Keratinocyte (primary cell): ENCODE measurements around the gene MTMR10. TPM values are rescaled to one million over a fixed set of nuclear protein-coding genes. Genes with fewer than 3 reads are reported as not detected.

Experiments
- DNase-seq: peaks from one replicate; pipeline ENCODE4 v3.0.0-alpha.2; 2011; ENCODE audit warnings: low read depth, missing footprints, low spot score
- FAIRE-seq: peaks from 2 replicates; lab custom pipeline; 2011; peaks lifted over from hg19 to GRCh38; lab: Jason Lieb, UNC
- H2AFZ ChIP-seq: 2 replicates; pipeline ENCODE4 v1.6.0; 2012; ENCODE audit warnings: low read length, control low read depth, inconsistent platforms; ENCODE audit not compliant: control insufficient read depth
- H3K27ac ChIP-seq: 2 replicates; pipeline ENCODE4 v1.5.1; 2011; ENCODE audit warnings: low read length; ENCODE audit not compliant: control insufficient read depth, insufficient read depth
- H3K27me3 ChIP-seq: 3 replicates; pipeline ENCODE4 v1.6.0; 2011; ENCODE audit warnings: low read length; ENCODE audit not compliant: control insufficient read depth, insufficient read depth; ENCODE audit errors: extremely low read depth
- H3K36me3 ChIP-seq, 2 experiments: 2 replicates in 1 of 2; 3 replicates in 1 of 2; pipeline ENCODE4 v1.5.1; 2011; ENCODE audit warnings: low read length in 2 of 2, mild to moderate bottlenecking in 1 of 2; ENCODE audit not compliant: control insufficient read depth in 2 of 2, insufficient read depth in 2 of 2; ENCODE audit errors: extremely low read depth in 1 of 2
- H3K4me1 ChIP-seq: 3 replicates; pipeline ENCODE4 v1.5.1; 2011; ENCODE audit warnings: low read length; ENCODE audit not compliant: control insufficient read depth, insufficient read depth; ENCODE audit errors: extremely low read depth
- H3K4me2 ChIP-seq: 3 replicates; pipeline ENCODE4 v1.6.0; 2011; ENCODE audit warnings: low read depth, low read length; ENCODE audit not compliant: control insufficient read depth, insufficient read depth; ENCODE audit errors: extremely low read depth
- H3K4me3 ChIP-seq, 3 experiments: fragments of 200-600 bp in 1 of 3; sonication (generic) in 1 of 3; 2 replicates in 2 of 3; 3 replicates in 1 of 3; pipeline ENCODE4 v1.5.1; 2011 to 2016; ENCODE audit warnings: low read length in 3 of 3, mild to moderate bottlenecking in 3 of 3, control low read depth in 2 of 3, inconsistent platforms in 1 of 3, low read depth in 1 of 3, mixed read lengths in 1 of 3, mixed run types in 1 of 3, moderate library complexity in 1 of 3; ENCODE audit not compliant: control insufficient read depth in 2 of 3, insufficient read depth in 2 of 3; ENCODE audit errors: extremely low read depth in 1 of 3
- H3K79me2 ChIP-seq: 2 replicates; pipeline ENCODE4 v1.6.0; 2012; ENCODE audit warnings: low read length; ENCODE audit not compliant: control insufficient read depth, insufficient read depth
- H3K9ac ChIP-seq: 3 replicates; pipeline ENCODE4 v1.6.0; 2011; ENCODE audit warnings: low read length; ENCODE audit not compliant: control insufficient read depth, insufficient read depth; ENCODE audit errors: extremely low read depth
- H3K9me1 ChIP-seq: 3 replicates; pipeline ENCODE4 v1.6.0; 2011; ENCODE audit warnings: low read length; ENCODE audit not compliant: control insufficient read depth, insufficient read depth; ENCODE audit errors: extremely low read depth
- H3K9me3 ChIP-seq: 2 replicates; pipeline ENCODE4 v1.5.1; 2012; ENCODE audit warnings: low read depth, low read length; ENCODE audit not compliant: control insufficient read depth
- H4K20me1 ChIP-seq: 3 replicates; pipeline ENCODE4 v1.6.0; 2011; ENCODE audit warnings: low read length; ENCODE audit not compliant: control insufficient read depth, insufficient read depth; ENCODE audit errors: extremely low read depth
- EZH2 ChIP-seq: IDR thresholded peaks from one replicate; pipeline ENCODE4 v1.6.1; 2012; ENCODE audit warnings: inconsistent platforms, mild to moderate bottlenecking, low read length, moderate library complexity
- dilution Hi-C: fragments of 300-500 bp; cut with MboI; formaldehyde crosslinking; loops from one replicate; pipeline ENCODE4 v1.7.0; 2020; ENCODE audit warnings: low sequenced_read_pairs; ENCODE audit not compliant: extremely low pct_ligation_motif_present
- polyA plus RNA-seq, 5 experiments: library from polyadenylated mRNA; depleted of rRNA in 3 of 5; stranded (reverse) in 3 of 5; stranded (forward) in 1 of 5; unstranded in 1 of 5; fragments of >200 nt; gene quantifications; 1 replicate in 1 of 5; 2 replicates in 3 of 5; 3 replicates in 1 of 5; pipeline versions ENCODE4 v1.2.1 to v1.2.3, GENCODE V29; 2011 to 2012; ENCODE audit warnings: missing spikeins in 2 of 5, low read depth in 1 of 5, low replicate concordance in 1 of 5
- TF ChIP-seq, protein P1 (sequence below), 3 experiments: IDR thresholded peaks in 1 of 3; conservative IDR thresholded peaks in 1 of 3; optimal IDR thresholded peaks in 1 of 3; 2 replicates in 2 of 3; 3 replicates in 1 of 3; pipeline versions ENCODE3 to v1.5.1; 2011; ENCODE audit warnings: low read length in 3 of 3, mild to moderate bottlenecking in 3 of 3, moderate library complexity in 2 of 3, control low read depth in 1 of 3, inconsistent platforms in 1 of 3; ENCODE audit not compliant: insufficient read depth in 2 of 3; ENCODE audit errors: extremely low read depth in 1 of 3

The MTMR10 gene
- polyA plus RNA-seq, 1 donor (not counting 4 experiments of a cell fraction or from before 2014, with no cell fraction given): 15.5 TPM

- Histone ChIP-seq H3K4me1 (peaks cover 2% of the 10 kb centered on the region), H4K20me1 (no peaks in the 10 kb centered on the region), H3K79me2 (no peaks in the 10 kb centered on the region), H3K27ac (no peak overlapping the region), H3K9me1 (no peaks in the 10 kb centered on the region), H3K9ac (no peak overlapping the region), H3K9me3 (no peaks in the 10 kb centered on the region), H3K36me3 (no peaks in the 10 kb centered on the region), H2AFZ (no peak overlapping the region), H3K4me3 (no peak overlapping the region), H3K4me2 (no peak overlapping the region), H3K27me3 (no peaks in the 10 kb centered on the region)
- FAIRE-seq (no peak), DNase-seq (no peak)
- TF ChIP-seq EZH2: no peak
- TF ChIP-seq, protein P1, sequence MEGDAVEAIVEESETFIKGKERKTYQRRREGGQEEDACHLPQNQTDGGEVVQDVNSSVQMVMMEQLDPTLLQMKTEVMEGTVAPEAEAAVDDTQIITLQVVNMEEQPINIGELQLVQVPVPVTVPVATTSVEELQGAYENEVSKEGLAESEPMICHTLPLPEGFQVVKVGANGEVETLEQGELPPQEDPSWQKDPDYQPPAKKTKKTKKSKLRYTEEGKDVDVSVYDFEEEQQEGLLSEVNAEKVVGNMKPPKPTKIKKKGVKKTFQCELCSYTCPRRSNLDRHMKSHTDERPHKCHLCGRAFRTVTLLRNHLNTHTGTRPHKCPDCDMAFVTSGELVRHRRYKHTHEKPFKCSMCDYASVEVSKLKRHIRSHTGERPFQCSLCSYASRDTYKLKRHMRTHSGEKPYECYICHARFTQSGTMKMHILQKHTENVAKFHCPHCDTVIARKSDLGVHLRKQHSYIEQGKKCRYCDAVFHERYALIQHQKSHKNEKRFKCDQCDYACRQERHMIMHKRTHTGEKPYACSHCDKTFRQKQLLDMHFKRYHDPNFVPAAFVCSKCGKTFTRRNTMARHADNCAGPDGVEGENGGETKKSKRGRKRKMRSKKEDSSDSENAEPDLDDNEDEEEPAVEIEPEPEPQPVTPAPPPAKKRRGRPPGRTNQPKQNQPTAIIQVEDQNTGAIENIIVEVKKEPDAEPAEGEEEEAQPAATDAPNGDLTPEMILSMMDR (optimal IDR thresholded peaks at IDR 0.05 in 1 of 3, IDR thresholded peaks at IDR 0.05 in 1 of 3, conservative IDR thresholded peaks at IDR 0.05 in 1 of 3; ENCODE audit: extremely low read depth in 1 of 3, insufficient read depth in 2 of 3, low read length in 3 of 3): no peak
- dilution Hi-C loops: no loop called here
Measured at GRCh38 chr15:30896211-30896606, 95.2 kb downstream of the MTMR10 start.

DNA sequence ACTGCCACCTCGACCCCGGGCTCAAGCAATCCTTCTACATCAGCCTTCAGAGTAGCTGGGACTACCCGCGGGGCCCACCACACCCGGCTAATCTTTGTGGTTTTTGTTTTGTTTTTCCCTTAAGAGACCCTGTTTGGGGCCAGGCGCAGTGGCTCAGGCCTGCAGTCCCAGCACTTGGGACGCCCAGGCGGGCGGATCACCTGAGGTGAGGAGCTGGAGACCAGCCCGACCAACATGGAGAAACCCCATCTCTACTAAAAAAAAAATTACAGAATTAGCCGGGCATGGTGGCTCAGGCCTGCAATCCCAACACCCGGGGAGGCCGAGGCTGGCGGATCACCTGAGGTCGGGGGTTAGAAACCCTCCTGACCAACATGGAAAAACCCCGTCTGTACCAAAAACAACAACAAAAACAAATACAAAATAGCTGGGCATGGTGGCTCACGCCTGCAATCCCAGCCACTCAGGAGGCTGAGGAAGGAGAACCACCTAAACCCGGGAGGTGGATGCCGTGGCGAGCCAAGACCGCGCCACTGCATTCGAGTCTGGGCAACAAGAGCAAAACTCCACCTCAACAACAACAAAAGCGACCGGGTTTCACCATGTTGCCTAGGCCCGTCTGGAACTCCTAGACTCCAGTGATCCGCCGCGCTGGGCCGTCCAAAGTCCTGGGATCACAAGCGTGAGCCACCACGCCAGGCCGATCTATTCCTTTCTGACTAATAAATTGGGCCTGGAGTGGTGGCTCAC lies 95.8 kb downstream of the MTMR10 start:
- peaks cover 2% of the 10 kb centered on the region for H3K4me1 ChIP-seq
- dilution Hi-C loops: no loop called here
- H3K9me3 ChIP-seq: no peaks in the 10 kb centered on the region
- no peaks in the 10 kb centered on the region for H3K27me3 ChIP-seq
- TF ChIP-seq EZH2: no peak
- TF ChIP-seq, protein P1 (optimal IDR thresholded peaks at IDR 0.05 in 1 of 3, IDR thresholded peaks at IDR 0.05 in 1 of 3, conservative IDR thresholded peaks at IDR 0.05 in 1 of 3; ENCODE audit: extremely low read depth in 1 of 3, insufficient read depth in 2 of 3, low read length in 3 of 3): no peak
- no peaks in the 10 kb centered on the region for H4K20me1 ChIP-seq
- no peak overlapping the region for H3K27ac ChIP-seq
- no peak overlapping the region for H2AFZ ChIP-seq
- H3K9me1 ChIP-seq: no peaks in the 10 kb centered on the region
- no peak overlapping the region for H3K4me2 ChIP-seq
- H3K4me3 ChIP-seq: no peak overlapping the region
- no peak for FAIRE-seq
- no peaks in the 10 kb centered on the region for H3K36me3 ChIP-seq
- H3K79me2 ChIP-seq: no peaks in the 10 kb centered on the region
- H3K9ac ChIP-seq: no peak overlapping the region
- DNase-seq: no peak
